ENCODE results near the gene APOBEC4. TPM values are rescaled to one million over a fixed set of nuclear protein-coding genes. Genes with fewer than 3 reads are reported as not detected.
"Not testable (repeated sequence)": the region's sequence is repeated elsewhere in the genome, so short reads cannot be mapped to it uniquely, and the experiment has no call there.

The APOBEC4 gene
- total and polyA plus RNA-seq, 2 of the 4 experiments (the other 2 are of a cell fraction) = not detected

DNA sequence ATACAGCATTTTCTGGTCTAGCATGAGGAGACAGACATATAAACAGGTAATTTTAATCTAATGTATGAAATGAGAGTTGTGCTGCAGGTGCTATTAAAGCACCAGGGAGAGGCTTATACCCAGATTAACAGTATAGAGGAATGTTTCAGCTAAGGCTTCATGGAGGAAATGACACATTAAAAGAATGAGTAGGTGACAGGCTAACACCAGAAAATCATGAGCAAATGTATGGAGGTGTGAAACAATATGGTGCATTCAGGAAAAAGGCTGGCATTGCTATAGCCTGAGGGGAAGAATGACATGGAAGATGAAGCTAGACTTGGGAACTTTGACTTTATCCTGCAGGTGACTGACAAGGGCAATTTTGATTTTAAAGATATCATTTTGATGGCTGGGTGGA lies 24.6 kb downstream of the APOBEC4 start:
- H3K36me3 ChIP-seq (ENCODE audit: control insufficient read depth, insufficient read depth, low read length) = peaks cover 26% of the 10 kb centered on the region
- H3K27ac ChIP-seq (ENCODE audit: insufficient read depth, low read length) = no peak overlapping the region

DNA sequence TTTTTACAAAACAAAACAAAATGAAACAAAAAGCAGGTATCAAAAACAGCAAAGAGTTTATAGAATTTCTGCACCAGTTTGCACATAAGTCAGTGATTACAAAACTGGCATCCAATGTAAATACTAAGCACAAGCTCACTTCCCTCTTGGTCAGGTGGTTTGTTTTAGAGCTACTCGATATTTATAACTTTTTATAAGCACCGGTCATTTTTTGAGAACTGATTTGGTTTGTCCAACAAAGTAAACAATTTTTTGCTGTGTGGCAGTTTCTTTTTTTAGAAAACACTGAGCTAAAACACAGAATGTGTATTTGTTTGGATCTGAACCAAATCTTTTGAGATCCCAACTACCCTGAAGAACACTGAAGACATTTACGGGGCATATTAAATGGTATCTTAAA lies 26.9 kb downstream of the APOBEC4 start:
- H4K8ac ChIP-seq (ENCODE audit: low read depth in 2 of 2, low read length in 2 of 2); H2BK5ac ChIP-seq (ENCODE audit: low read depth, low read length, poor library complexity, severe bottlenecking); dilution Hi-C loops (cut with HindIII; ENCODE audit: low sequenced_read_pairs, unreplicated experiment); H3K18ac ChIP-seq (ENCODE audit: low read depth, low read length); H2BK120ac ChIP-seq (ENCODE audit: low read depth, low read length); H3K23ac ChIP-seq (ENCODE audit: low read depth, low read length); BruUV-seq (replicated peaks); DNase-seq; intact Hi-C loops (cut with micrococcal nuclease); H4K5ac ChIP-seq (ENCODE audit: low read depth, low read length); H3K4me2 ChIP-seq (ENCODE audit: low read depth, low read length); H3K4ac ChIP-seq (ENCODE audit: low read depth, low read length); H2AFZ ChIP-seq (replicated peaks; ENCODE audit: low read length, poor library complexity); H2AK5ac ChIP-seq (ENCODE audit: low read depth, low read length); H3K9me3 ChIP-seq (ENCODE audit: control insufficient read depth, insufficient read depth, low read length); H3K14ac ChIP-seq (replicated peaks; ENCODE audit: low read depth, low read length); H3K4me1 ChIP-seq (ENCODE audit: control insufficient read depth, insufficient read depth, low read length); H4K91ac ChIP-seq (ENCODE audit: insufficient read depth, low read depth, low read length); H2BK20ac ChIP-seq (ENCODE audit: low read depth, low read length); H2BK15ac ChIP-seq (ENCODE audit: low read depth, low read length); H3K27me3 ChIP-seq (ENCODE audit: control insufficient read depth, insufficient read depth, low read length); H2AK9ac ChIP-seq (replicated peaks; ENCODE audit: low read depth, low read length, poor library complexity); H3K9me1 ChIP-seq (ENCODE audit: insufficient read depth, low read length); H3K27ac ChIP-seq (ENCODE audit: insufficient read depth, low read length); ATAC-seq (ENCODE audit: low read depth); H3K56ac ChIP-seq (ENCODE audit: extremely low read depth, insufficient read depth, low read length); H3K4me3 ChIP-seq (ENCODE audit: insufficient read depth, low read depth, low read length); H3K9ac ChIP-seq (ENCODE audit: low read depth, low read length): not testable (repeated sequence)
- CTCF ChIA-PET = interaction anchor here (0.6 to 1.1 kb wide), 2 partner anchors 17 to 183 kb away, joined by 3 to 4 read pairs; no protein-coding TSS in a partner anchor
- no CpG with 5 or more reads among the region's 3 CpGs for WGBS, 2 experiments (ENCODE audit: extremely low coverage in 2 of 2, insufficient read length in 1 of 2)
- in situ Hi-C loops (cut with MboI; ENCODE audit: low sequenced_read_pairs) = loop anchor here (10.0 kb wide), 2 partner anchors 151 to 341 kb away; partner anchors contain the start of gene SMG7
- peaks cover 17 to 43% of the 10 kb centered on the region in 2 experiments for H3K79me1 ChIP-seq (ENCODE audit: low read depth in 1 of 2, low read length in 2 of 2)
- POLR2A ChIA-PET (ENCODE audit: unreplicated experiment) = interaction anchor here (0.6 kb wide), 1 partner anchor 1537 kb away, joined by 3 read pairs; no protein-coding TSS in a partner anchor
- peaks cover 28% of the 10 kb centered on the region for H4K20me1 ChIP-seq (ENCODE audit: insufficient read depth, low read length)
- H3K36me3 ChIP-seq (ENCODE audit: control insufficient read depth, insufficient read depth, low read length) = peaks cover 24% of the 10 kb centered on the region

More for the DNA sequence above, 24.6 kb downstream of the APOBEC4 start:
- no peak overlapping the region for H4K91ac ChIP-seq (ENCODE audit: insufficient read depth, low read depth, low read length)
- H3K4me1 ChIP-seq (ENCODE audit: control insufficient read depth, insufficient read depth, low read length) = peaks cover 8% of the 10 kb centered on the region
- CTCF ChIA-PET = interaction anchor here (0.6 kb wide), 1 partner anchor 165 kb away, joined by 3 read pairs; no protein-coding TSS in a partner anchor
- H3K9me3 ChIP-seq (ENCODE audit: control insufficient read depth, insufficient read depth, low read length) = no peaks in the 10 kb centered on the region
- H2AK5ac ChIP-seq (ENCODE audit: low read depth, low read length) = no peak overlapping the region
- no peak overlapping the region for H3K4me3 ChIP-seq (ENCODE audit: insufficient read depth, low read depth, low read length)
- H3K79me1 ChIP-seq (ENCODE audit: low read depth in 1 of 2, low read length in 2 of 2) = peaks cover 17 to 44% of the 10 kb centered on the region in 2 experiments
- H3K9ac ChIP-seq (ENCODE audit: low read depth, low read length) = no peak overlapping the region
- in situ Hi-C loops (cut with MboI; ENCODE audit: low sequenced_read_pairs) (loop anchor here (10.0 kb wide), 2 partner anchors 154 to 344 kb away; partner anchors contain the start of gene SMG7), intact Hi-C loops (cut with micrococcal nuclease) (no loop called here), dilution Hi-C loops (cut with HindIII; ENCODE audit: low sequenced_read_pairs, unreplicated experiment) (no loop called here)
- no TSS peak for BruUV-seq (replicated peaks)
- no peaks in the 10 kb centered on the region for H3K27me3 ChIP-seq (ENCODE audit: control insufficient read depth, insufficient read depth, low read length)
- no peak overlapping the region for H3K56ac ChIP-seq (ENCODE audit: extremely low read depth, insufficient read depth, low read length)
- H3K18ac ChIP-seq (ENCODE audit: low read depth, low read length) = no peak overlapping the region
- no peak overlapping the region for H2BK15ac ChIP-seq (ENCODE audit: low read depth, low read length)
- H2BK20ac ChIP-seq (ENCODE audit: low read depth, low read length) = no peak overlapping the region
- H2BK120ac ChIP-seq (ENCODE audit: low read depth, low read length) = no peak overlapping the region
- no peak overlapping the region for H3K4ac ChIP-seq (ENCODE audit: low read depth, low read length)
- H4K8ac ChIP-seq (ENCODE audit: low read depth in 2 of 2, low read length in 2 of 2) = no peak overlapping the region
- no peak overlapping the region for H2BK5ac ChIP-seq (ENCODE audit: low read depth, low read length, poor library complexity, severe bottlenecking)
- H4K5ac ChIP-seq (ENCODE audit: low read depth, low read length) = no peak overlapping the region
- H4K20me1 ChIP-seq (ENCODE audit: insufficient read depth, low read length) = peaks cover 34% of the 10 kb centered on the region
- no peak overlapping the region for H3K4me2 ChIP-seq (ENCODE audit: low read depth, low read length)
- no peak overlapping the region for H3K14ac ChIP-seq (replicated peaks; ENCODE audit: low read depth, low read length)
- H2AK9ac ChIP-seq (replicated peaks; ENCODE audit: low read depth, low read length, poor library complexity) = no peak overlapping the region
- TF ChIP-seq MAFK (IDR thresholded peaks at IDR 0.05; ENCODE audit: low read depth, low read length) (no peak), NFE2L2 (IDR thresholded peaks at IDR 0.05; ENCODE audit: low read depth, low read length) (no peak), BHLHE40 (IDR thresholded peaks at IDR 0.05; ENCODE audit: low read depth, low read length) (no peak), RAD21 (IDR thresholded peaks at IDR 0.05; ENCODE audit: low read length) (no peak), FOS (IDR thresholded peaks at IDR 0.05; ENCODE audit: low read depth, low read length) (no peak), MAZ (IDR thresholded peaks at IDR 0.05; ENCODE audit: borderline replicate concordance, low read depth, low read length) (no peak), CEBPB (IDR thresholded peaks at IDR 0.05; ENCODE audit: low read depth, low read length) (no peak), CHD1 (IDR thresholded peaks at IDR 0.05; ENCODE audit: low read depth, low read length) (no peak), RFX5 (IDR thresholded peaks at IDR 0.05; ENCODE audit: low read depth, low read length) (no peak), RCOR1 (IDR thresholded peaks at IDR 0.05; ENCODE audit: insufficient replicate concordance, low read length) (no peak), MXI1 (IDR thresholded peaks at IDR 0.05; ENCODE audit: borderline replicate concordance, low read depth, low read length) (no peak), POLR2A (IDR thresholded peaks at IDR 0.05; ENCODE audit: low read depth, low read length) (no peak)
- H3K9me1 ChIP-seq (ENCODE audit: insufficient read depth, low read length) = peaks cover 7% of the 10 kb centered on the region; the same call in 1 of the 2 replicates
- H3K23ac ChIP-seq (ENCODE audit: low read depth, low read length) = peak overlapping the region; percentile 0; the same call in 1 of the 2 replicates
- ATAC-seq (ENCODE audit: low read depth) (no peak), DNase-seq (no peak)
- POLR2A ChIA-PET (ENCODE audit: unreplicated experiment) = no interaction called here
- no peak overlapping the region for H2AFZ ChIP-seq (replicated peaks; ENCODE audit: low read length, poor library complexity)
